ENCODE data around the gene RDH13.

- no peak for TF ChIP-seq CTCF (IDR thresholded peaks at IDR 0.05)
- no peak for TF ChIP-seq POLR2AphosphoS5 (IDR thresholded peaks at IDR 0.05)
- TF ChIP-seq EP300 (IDR thresholded peaks at IDR 0.05), result no peak
- no peak for TF ChIP-seq POLR2A (IDR thresholded peaks at IDR 0.05; ENCODE audit: low read depth)
Measured at GRCh38 chr19:55077106-55077505, 14.2 kb upstream of the RDH13 start.
